K562 (cell line): Measurements from ENCODE around the gene ECE2. TPM values are rescaled to one million over a fixed set of nuclear protein-coding genes. Genes with fewer than 3 reads are reported as not detected.

ENCODE experiments used
- DNMT1 ChIP-seq: fragments of 450-650 bp; IDR thresholded peaks from 2 replicates; pipeline ENCODE4 v1.6.1; 2016; ENCODE audit warnings: antibody characterized with exemption, mild to moderate bottlenecking
- E2F5 ChIP-seq: sonication (generic); formaldehyde crosslinking; IDR thresholded peaks from 2 replicates; pipeline ENCODE4 v1.8.0; 2022; ENCODE audit warnings: mild to moderate bottlenecking, missing genetic modification reagents
- ELF2 ChIP-seq: fragments of 250-450 bp; sonication (Bioruptor Pico); IDR thresholded peaks from 2 replicates; pipeline ENCODE4 v1.5.0; 2021; ENCODE audit warnings: mild to moderate bottlenecking
- ESRRB ChIP-seq: fragments of 250-450 bp; sonication (Bioruptor Pico); IDR thresholded peaks from 2 replicates; pipeline ENCODE4 v1.5.0; 2020; ENCODE audit warnings: mild to moderate bottlenecking, moderate library complexity, borderline replicate concordance
- ETS1 ChIP-seq: conservative IDR thresholded peaks from 2 replicates; pipeline ENCODE4 v1.6.1; 2011; ENCODE audit warnings: low read depth, mild to moderate bottlenecking, low read length; ENCODE audit not compliant: control insufficient read depth
- FOSL1 ChIP-seq: fragments of 200-800 bp; sonication (Bioruptor generic); conservative IDR thresholded peaks from 2 replicates; pipeline ENCODE4 v1.6.1; 2016; ENCODE audit warnings: missing genetic modification characterization, missing compliant biosample characterization
- GTF2F1 ChIP-seq: IDR thresholded peaks from 2 replicates; pipeline ENCODE4 v1.6.1; 2011; ENCODE audit warnings: low read depth, low read length, improper control_type of control experiment
- ID3 ChIP-seq, 2 experiments: fragments of 250-450 bp in 1 of 2; fragments of 450-650 bp in 1 of 2; sonication (Bioruptor Pico) in 1 of 2; IDR thresholded peaks; 2 replicates each; pipeline versions ENCODE4 v1.6.1 to v1.8.0; 2016 to 2021; ENCODE audit warnings: mild to moderate bottlenecking in 2 of 2, moderate library complexity in 2 of 2, missing compliant biosample characterization in 1 of 2, missing genetic modification characterization in 1 of 2
- MIER1 ChIP-seq: fragments of 450-650 bp; IDR thresholded peaks from 2 replicates; pipeline ENCODE4 v1.6.1; 2016; ENCODE audit warnings: antibody characterized with exemption, mild to moderate bottlenecking, low read depth
- MTA1 ChIP-seq: fragments of 450-650 bp; IDR thresholded peaks from 2 replicates; pipeline ENCODE4 v1.6.1; 2017; ENCODE audit warnings: borderline replicate concordance
- NFATC3 ChIP-seq: fragments of 450-650 bp; IDR thresholded peaks from 2 replicates; pipeline ENCODE4 v1.6.1; 2017; ENCODE audit warnings: mild to moderate bottlenecking
- NR2F6 ChIP-seq: fragments of 450-650 bp; formaldehyde crosslinking; IDR thresholded peaks from 2 replicates; pipeline ENCODE4 v1.4.0; 2020; ENCODE audit warnings: mild to moderate bottlenecking
- SAP30 ChIP-seq: fragments of 200-600 bp; sonication (generic); IDR thresholded peaks from 2 replicates; pipeline ENCODE4 v1.6.1; 2012; ENCODE audit warnings: borderline replicate concordance, low read depth, mild to moderate bottlenecking, moderate library complexity, low read length, control low read depth, inconsistent platforms; ENCODE audit not compliant: insufficient read depth, poor library complexity, severe bottlenecking
- TCF3 ChIP-seq: sonication (generic); formaldehyde crosslinking; IDR thresholded peaks from 2 replicates; pipeline ENCODE4 v1.4.0; 2020; ENCODE audit warnings: mild to moderate bottlenecking, missing genetic modification reagents
- TFAP4 ChIP-seq: sonication (generic); formaldehyde crosslinking; IDR thresholded peaks from 2 replicates; pipeline ENCODE4 v1.8.0; 2022; ENCODE audit warnings: missing genetic modification reagents, mild to moderate bottlenecking, moderate library complexity, borderline replicate concordance
- TOE1 ChIP-seq, 2 experiments: fragments of 450-650 bp in 1 of 2; sonication (generic) in 1 of 2; formaldehyde crosslinking in 1 of 2; IDR thresholded peaks; 2 replicates each; pipeline versions ENCODE4 v1.7.1 to v1.8.0; 2016 to 2022; ENCODE audit warnings: borderline replicate concordance in 2 of 2, mild to moderate bottlenecking in 2 of 2, antibody characterized with exemption in 1 of 2, inconsistent platforms in 1 of 2, low read depth in 1 of 2, missing genetic modification reagents in 1 of 2, moderate library complexity in 1 of 2
- ZC3H4 ChIP-seq: sonication (generic); formaldehyde crosslinking; IDR thresholded peaks from 2 replicates; pipeline ENCODE4 v1.9.0; 2021; ENCODE audit warnings: missing genetic modification reagents, borderline replicate concordance
- ZFP36 ChIP-seq: fragments of 150-350 bp; IDR thresholded peaks from 2 replicates; pipeline ENCODE4 v1.6.1; 2018; ENCODE audit warnings: low read length, low read depth; ENCODE audit not compliant: partially characterized antibody
- ZNF239 ChIP-seq: fragments of 250-450 bp; sonication (Bioruptor Pico); IDR thresholded peaks from 2 replicates; pipeline ENCODE4 v1.4.0; 2020; ENCODE audit warnings: mild to moderate bottlenecking
- polyA plus RNA-seq, 8 experiments: library from polyadenylated mRNA; depleted of rRNA in 4 of 8; stranded (reverse) in 5 of 8; unstranded in 3 of 8; fragments of >200 nt; fragmentation: Nextera tagmentation in 2 of 8; fragmentation: Illumina TruSeq in 1 of 8; extraction: Ambion mirVana in 2 of 8; extraction: Trizol in 1 of 8; gene quantifications; 2 replicates each; pipeline versions ENCODE4 v1.2.1 to v1.2.3, GENCODE V29; 2011 to 2014; ENCODE audit warnings: inconsistent platforms in 1 of 8, missing spikeins in 1 of 8
- total RNA-seq, 7 experiments: library from RNA; depleted of rRNA in 6 of 7; stranded (reverse); fragments of >200 nt in 6 of 7; fragmentation: Illumina TruSeq in 2 of 7; extraction: Trizol in 2 of 7; gene quantifications; 2 replicates each; pipeline versions ENCODE4 v1.2.1 to v1.2.3, GENCODE V29; 2011 to 2021; ENCODE audit warnings: low replicate concordance in 1 of 7

ECE2 gene
- total and polyA plus RNA-seq, 9 of the 15 experiments (the other 6 are each of a cell fraction or from before 2014, with no cell fraction given), result not detected

GRCh38 chr3:184248454-184249411, 27.1 kb upstream of the ECE2 start, which contains the start of gene ALG3 (continued):
- TF ChIP-seq NFATC3, result no peak
- TF ChIP-seq TFAP4 (CRISPR knock-in tag), result peak; percentile 63; the same call in 1 of the 2 replicates
- TF ChIP-seq MTA1, result no peak
- no peak for TF ChIP-seq E2F5
- TF ChIP-seq ZNF239 (CRISPR knock-in tag), result no peak
- peak; percentile 86 for TF ChIP-seq GTF2F1
- TF ChIP-seq MIER1, result peak; percentile 57; the same call in 1 of the 2 replicates
- no peak for TF ChIP-seq ZFP36
- no peak for TF ChIP-seq NR2F6 (CRISPR knock-in tag)
- no peak for TF ChIP-seq ZC3H4 (CRISPR knock-in tag)
- TF ChIP-seq ID3 (CRISPR knock-in tag; IDR thresholded peaks at IDR 0.05), result no peak
- TF ChIP-seq ID3 (tag; IDR thresholded peaks at IDR 0.05), result peak; percentile 60; the same call in 1 of the 2 replicates
- TF ChIP-seq TCF3 (CRISPR knock-in tag), result no peak
- TF ChIP-seq ELF2 (CRISPR knock-in tag), result peak; percentile 81; the same call in 1 of the 2 replicates
- TF ChIP-seq FOSL1 (tag), result no peak
- no peak for TF ChIP-seq DNMT1
- TF ChIP-seq ESRRB (CRISPR knock-in tag), result no peak
- TF ChIP-seq SAP30, result peak; percentile 84
- peak; percentile 95 for TF ChIP-seq ETS1
- peak; percentile 68 for TF ChIP-seq TOE1 (IDR thresholded peaks at IDR 0.05; ENCODE audit: borderline replicate concordance)
- no peak for TF ChIP-seq TOE1 (CRISPR knock-in tag; IDR thresholded peaks at IDR 0.05; ENCODE audit: borderline replicate concordance, low read depth)
